Hematopoietic multipotent progenitor cell treated with erythropoietin and hydrocortisone succinate and interleukin-3 and kit ligand, for 15 days (in vitro differentiated cells): ENCODE measurements around the gene ZNF692.

Experiments used
- DNase-seq: peaks from one replicate; pipeline ENCODE4 v3.0.0-alpha.2; 2015; ENCODE audit warnings: low spot score

Gene ZNF692

DNA sequence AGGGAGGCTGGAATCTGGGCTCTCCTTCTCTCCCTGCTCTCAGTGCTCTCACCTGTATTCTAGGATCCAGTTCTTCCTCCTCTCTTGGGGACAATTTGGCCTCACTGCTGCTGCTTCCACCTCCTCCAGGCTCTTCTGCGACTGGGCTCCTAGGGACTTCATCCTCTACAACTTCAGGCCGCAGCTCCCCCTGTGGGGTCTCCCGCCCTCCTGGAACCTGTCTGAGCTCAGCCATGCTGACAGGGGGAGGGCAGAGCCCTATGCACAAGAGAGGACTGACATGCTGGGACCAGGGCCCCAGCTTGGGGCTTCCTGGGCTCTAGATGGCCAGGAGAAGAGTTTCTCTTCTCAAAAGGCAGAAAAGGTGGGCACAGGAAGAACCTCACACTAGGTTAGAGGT is 34.2 kb downstream of the ZNF692 start:
- DNase-seq = no peak

DNA sequence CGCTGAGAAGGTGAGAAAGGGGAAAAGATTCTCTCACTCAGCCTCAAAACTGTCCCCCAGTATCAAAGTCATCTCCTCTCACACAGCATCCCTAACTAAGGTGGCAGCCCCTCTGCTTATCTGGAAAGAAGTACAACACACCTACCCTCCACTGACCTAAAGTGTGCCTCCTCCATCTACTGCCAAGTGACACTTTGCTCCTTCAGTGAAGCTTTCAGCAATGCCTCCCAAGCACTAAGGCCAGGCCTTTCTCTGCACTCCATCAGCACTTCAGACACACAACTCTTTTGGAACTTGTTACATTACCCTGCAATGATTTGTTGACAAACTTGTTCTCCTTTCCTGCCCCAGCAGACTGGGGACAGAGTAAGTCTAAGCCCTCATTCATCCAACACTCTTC is 34.6 kb downstream of the ZNF692 start:
- no peak for DNase-seq

DNA sequence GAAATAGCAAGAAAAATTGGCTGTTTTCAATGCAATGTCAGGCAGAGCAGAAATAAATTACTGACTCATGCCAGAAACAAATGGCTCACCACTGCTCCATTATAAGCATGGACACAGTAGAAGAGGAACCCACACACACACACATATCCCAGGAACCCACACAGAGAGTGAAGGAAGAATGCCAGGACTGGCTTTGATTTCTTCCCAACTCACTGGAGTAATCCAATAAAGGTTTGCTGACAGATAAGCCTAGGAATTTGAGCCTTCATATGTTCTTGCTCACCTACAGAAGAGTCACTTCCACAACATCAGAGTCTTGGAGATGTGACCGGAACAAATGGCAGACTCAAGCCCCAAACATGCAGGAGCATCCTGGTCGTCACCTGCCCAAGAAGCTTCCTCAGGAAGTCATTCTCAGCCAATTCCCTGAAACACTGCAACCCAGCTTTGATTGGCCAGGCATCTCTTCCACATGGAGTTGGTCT is 35.3 kb downstream of the ZNF692 start:
- no peak for DNase-seq

DNA sequence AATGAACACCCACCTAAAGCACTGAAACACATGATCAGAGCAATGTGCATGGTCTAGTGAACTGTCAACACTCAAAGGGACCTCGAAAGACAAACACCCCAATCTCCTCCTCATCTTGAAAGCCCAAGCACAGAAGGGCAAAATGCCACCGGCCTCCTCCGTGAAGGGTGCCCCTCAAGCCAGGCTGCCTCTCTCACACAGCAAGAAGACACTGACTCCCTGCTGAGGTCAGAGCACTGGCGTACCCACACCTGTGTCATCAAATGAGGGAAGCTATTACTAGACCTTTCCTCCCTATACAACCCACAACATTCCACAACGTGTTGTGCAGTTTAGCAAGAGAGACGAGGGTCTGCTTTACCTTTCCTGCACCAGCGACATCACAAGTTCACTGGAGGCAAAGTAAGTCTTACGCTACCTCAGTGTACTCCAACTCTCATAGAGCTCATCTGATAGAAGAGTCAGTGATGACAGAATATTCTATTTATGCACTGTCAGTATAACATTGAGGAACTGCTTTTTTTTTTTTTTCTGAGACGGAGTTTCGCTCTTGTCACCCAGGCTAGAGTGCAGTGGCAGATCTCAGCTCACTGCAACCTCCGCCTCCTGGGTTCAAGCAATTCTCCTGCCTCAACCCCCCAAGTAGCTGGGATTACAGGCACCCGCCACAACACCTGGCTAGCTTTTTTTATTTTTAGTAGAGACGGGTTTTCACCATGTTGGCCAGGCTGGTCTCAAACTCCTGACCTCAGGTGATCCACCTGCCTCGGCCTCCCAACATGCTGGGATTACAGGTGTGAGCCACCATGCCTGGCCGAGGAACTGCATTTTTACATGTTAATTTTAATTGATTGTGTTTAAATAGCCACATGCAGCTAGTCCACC is 36.5 kb downstream of the ZNF692 start:
- no peak for DNase-seq

DNA sequence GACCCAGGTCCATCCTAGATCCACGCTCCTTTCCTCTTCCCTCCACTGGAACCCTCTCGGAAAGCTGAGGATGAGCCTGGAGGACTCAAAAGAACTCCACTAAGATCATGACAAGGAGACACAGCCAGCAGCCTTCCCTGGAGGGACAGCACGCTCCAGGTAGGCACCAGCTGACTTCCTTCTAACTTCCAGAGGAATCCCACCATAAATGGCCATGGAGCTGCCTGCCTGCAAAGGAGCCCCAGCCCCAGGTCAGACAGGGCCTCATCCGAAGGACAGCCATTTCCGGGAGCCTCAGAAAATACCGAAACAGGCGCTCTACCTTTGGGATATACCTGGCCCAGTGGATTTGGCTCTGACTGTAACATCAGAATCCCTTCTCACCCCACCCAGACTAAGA is 37.2 kb downstream of the ZNF692 start:
- no peak for DNase-seq

DNA sequence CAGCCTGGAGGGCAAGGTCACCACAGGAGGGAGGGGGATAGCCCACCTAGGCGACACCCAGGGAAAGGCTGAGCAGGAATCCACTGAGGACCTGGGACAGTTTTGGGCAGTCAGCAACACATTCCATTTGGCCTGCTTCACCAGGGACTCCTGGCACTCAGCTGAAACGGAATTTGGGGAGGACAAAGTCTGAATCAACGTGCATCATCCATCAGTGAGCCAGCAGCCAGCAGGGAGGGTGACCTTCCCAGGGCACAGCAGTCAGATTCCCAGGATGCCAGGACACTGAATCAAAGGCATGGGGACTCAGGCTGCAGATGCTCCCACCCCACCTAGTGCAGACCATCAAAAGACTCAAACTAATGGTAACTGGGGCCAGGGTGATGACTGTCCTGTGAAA is 37.8 kb downstream of the ZNF692 start:
- DNase-seq = no peak

DNA sequence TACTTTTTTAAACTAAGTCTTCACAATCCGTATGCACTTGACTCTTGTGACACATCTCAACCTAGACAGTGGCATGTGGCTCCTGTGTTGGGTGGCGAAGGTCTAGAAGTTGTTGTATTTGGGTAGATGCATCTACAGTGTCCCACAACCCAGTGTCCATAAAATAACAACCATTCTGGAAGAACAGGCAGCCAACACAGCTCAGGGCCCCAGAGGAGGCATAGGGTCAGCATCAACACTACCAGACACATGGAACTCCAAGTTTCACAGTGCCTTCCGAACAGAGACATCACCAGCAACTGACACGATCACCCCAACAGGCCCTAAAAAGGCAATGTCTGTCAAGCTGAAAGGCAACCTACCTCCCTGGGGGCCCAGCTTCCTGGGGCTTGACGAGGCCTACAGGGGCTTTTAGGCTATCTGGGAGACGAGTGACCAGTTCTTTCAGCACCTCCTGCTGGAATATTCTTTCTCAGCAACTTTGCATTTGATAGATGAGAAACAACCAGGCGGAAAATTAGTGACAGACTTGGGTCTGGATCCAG is 38.8 kb downstream of the ZNF692 start:
- no peak for DNase-seq

DNA sequence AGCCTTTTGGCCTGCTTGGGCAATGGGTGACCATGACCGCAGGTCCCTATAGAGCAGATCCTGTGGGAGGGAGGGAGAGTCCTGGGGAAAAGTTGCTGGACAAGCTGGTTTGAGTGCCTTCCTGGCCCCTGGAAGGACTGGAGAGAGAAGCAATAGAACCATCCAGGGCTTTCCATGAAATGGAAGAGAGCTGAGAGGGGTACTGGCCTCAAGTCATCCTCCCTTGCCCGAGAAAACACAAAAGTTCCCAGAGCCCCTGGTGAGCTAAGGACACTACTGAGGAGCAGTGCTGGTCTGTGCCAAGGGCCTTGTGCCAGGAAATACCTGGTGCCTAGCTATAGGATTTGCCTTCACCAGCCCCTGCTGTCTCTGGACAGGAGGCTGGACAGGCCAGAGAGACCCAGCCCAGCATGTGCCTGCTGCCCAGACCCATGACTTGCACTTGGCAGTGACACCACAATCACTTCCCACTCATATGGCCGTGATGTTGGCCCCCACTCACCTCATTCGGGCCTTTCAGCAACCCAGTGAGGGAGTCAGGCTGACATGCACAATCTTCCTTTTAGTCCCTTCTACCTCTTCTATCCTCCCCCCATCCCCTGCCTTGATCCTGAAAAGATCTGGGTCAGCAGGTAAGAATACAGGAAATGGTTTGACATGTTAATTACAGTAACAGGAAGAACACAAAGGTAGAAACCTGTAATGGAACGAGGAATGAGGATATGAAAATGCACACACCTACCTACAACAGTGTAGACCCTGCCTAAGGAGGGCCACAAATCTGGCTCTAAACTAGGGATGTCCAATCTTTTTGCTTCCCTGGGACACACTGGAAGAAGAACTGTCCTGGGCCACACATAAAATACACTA is 40.1 kb downstream of the ZNF692 start:
- no peak for DNase-seq

DNA sequence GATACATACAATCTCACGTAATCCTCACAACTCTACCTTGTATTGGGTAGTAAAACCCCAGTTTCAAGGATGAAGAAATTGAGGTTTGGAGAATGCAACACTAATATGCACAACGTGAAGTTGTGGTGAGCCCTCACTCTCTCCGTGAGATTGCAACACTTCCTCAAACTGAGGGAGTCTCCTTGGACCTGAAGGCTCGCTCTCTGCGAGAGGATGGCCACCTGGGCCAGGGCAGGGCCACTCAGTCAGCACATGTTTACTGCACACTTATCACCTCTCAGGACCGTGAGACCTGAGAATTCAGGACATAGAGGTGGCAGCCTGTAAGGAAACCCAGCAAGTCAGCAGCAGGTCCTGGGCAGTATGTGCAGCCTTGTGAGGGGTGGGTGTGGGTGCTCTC is 41.8 kb downstream of the ZNF692 start:
- DNase-seq = no peak

DNA sequence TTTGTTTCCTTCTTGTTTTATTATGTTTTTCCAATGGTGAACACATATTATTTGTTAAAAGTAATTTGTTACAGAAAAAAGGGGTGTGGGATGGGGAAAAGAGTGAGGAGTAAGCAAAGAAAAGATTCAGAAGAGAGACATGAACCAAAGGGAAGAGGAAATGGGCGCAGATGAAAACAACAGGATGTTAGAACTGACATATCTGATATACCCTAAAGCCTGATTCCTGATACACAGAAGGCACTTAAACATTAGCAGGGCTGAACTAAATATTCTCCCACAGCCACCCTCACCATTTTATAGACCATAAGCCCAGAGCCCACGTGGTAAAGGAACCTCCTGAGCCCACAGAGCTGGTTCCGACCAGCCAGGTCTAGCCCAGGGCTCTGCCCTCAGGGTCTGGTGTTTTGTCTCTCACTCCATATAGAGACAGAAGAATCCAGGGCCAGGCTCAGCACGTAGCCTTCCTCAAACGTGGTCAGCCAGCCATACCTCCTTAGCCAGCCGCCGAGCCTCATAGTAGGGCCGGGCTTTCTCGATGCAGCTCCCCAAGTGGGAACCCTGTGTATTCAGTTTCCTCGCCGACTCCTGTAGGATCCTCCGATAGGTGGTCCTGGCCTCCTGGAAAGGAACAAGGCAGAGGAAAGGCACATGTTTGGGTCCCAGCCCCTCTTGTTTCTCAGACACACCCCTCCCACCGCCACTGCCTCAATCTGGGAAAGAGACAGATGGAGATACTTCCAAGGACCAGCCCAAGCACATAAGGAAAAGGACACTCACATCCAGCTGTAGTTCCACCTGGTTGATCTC is 42.6 kb downstream of the ZNF692 start:
- DNase-seq = no peak

DNA sequence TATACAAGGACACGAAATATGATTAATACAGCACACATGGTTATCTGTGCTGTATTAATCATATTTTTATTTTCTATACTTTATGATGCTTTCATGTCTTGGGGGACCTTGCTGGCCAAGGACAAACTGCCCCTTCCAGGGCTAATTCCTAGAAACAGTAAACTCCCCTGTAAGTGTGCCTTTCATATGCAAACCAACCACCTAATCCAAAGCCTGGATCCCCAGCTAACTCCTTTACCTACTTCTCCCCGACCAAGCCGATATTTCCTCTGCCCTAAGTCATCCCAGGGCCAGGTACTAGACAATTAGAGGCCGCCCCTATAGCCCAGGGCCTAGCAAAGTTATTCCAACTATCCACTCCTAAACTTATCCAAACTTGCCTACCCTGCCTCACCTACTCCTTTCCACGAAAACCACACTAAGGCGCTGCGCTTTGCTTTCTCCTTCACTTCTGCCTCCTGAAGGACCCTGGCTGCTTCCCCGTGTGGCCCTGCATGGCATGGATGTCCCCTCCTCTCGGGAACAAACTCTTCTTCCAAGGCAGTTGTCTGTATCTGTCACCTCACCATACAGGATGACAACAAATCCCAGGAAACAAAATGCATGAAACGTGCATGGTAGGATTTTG is 43.4 kb downstream of the ZNF692 start:
- no peak for DNase-seq

DNA sequence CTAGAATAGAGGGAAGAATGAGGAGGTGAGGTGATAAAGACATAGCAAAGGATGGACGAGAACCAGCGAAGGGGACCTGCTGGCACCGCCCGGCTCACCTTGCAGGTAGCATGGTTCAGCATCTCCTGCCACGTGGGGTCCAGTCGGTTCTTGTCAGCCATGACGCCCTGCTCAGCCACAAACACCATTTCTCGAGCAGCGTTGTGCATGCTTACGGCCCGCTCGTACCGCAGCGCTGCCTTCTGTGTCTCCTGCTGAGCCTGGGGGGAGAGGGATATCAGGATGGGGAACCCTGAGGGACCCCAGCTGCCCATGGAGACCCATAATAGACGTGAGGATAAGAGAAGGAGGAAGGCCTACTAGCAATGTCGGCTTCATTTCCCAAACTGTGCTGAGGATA is 44.5 kb downstream of the ZNF692 start:
- DNase-seq = no peak

DNA sequence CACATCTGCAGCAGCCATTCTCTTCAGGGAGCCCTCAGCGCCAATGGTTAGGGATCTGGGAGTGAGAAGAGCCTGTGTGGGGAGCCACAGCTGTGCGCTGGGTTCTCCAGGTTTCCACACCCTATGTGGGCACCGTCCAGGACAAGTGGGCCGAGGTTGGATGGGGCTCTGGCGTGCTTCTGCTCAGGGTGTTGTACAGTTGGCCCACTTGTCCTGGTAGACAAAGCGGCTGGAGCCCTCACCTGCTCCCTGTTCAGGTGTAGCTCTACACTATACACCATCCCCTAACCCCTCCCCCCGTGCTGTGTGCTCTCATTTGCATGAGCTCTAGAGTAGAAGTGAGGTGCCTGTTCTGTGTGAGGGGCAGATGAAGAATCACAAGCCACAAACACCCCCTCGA is 45.3 kb downstream of the ZNF692 start:
- DNase-seq = no peak

DNA sequence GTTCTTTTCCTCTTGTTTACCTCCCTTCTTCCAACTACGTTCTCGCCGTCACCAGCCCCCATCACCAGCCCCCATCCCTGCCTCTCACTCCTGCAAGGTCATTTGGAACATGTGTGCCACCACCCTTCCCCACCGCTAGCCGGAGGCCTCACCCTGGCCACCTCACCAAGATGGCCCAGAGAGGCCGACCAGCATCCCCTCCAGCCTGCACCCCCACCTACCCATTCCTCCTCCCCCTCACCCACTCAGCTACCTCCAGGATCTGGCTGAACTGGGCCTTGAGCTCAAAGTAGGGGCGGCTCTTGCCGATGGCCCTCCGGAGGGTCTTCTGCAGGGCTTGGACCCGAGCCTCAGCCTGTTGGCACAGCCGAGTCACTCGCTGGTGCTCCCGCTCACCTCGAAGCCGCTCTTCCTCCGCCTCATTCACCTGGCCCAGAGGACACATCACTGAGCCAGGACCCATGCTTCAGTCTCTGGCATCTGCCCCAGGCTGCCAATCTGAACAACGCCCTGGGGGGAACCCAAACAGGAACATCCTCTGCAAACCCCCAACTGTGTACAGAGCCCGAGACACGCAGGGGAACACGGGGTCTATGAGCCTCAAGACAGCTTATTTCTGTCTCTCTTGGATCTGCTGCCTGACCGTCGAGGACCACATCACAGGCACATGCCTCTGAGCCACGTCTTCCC is 46.0 kb downstream of the ZNF692 start:
- no peak for DNase-seq

DNA sequence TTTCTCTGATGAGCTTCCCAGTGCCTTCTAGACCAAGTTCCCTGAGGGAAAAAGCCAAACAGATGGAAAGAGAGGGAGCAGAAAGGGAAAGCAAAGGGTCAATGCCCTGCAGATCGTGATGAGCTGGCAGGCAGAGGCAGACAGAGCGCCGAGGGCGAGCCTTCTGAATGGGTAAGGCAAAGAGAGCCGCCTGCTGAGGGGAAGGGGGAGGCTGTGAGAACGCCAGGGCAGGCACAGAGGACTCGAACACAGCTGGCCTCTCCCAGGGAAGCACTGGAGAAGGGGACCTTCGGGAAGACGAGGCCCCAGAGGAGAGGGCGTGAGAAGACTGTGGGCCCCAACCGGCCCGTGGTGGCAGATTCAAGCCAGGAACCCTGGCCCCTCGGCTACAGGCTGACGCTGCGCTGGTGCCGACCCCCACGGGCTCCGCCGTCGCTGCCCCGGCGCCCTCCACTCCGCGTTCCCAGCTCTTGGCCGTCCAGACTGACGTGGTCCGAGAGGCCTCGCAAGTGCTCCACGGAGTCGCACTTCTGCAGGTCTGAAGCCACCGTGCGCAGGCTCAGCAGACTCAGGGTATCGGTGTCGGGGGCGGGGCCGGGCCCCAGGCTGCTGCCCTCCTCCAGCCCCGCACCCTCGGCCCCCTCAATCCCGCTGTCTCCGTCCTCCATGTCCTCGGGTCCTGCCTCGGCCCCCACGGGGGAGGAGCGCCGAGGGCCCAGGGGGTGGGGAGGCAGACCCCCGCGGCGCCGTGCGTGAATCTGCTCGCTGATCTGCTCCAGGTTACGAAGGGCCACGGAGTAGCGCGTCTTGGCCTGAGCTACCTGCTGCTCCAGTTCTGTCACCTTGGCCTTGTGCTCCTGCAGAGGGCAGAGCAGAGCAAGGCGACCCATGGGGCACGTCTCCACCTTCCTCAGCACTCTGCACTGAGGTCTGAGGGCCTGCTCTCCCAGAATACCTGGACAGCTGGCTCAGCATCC is 47.1 kb downstream of the ZNF692 start:
- DNase-seq = no peak

DNA sequence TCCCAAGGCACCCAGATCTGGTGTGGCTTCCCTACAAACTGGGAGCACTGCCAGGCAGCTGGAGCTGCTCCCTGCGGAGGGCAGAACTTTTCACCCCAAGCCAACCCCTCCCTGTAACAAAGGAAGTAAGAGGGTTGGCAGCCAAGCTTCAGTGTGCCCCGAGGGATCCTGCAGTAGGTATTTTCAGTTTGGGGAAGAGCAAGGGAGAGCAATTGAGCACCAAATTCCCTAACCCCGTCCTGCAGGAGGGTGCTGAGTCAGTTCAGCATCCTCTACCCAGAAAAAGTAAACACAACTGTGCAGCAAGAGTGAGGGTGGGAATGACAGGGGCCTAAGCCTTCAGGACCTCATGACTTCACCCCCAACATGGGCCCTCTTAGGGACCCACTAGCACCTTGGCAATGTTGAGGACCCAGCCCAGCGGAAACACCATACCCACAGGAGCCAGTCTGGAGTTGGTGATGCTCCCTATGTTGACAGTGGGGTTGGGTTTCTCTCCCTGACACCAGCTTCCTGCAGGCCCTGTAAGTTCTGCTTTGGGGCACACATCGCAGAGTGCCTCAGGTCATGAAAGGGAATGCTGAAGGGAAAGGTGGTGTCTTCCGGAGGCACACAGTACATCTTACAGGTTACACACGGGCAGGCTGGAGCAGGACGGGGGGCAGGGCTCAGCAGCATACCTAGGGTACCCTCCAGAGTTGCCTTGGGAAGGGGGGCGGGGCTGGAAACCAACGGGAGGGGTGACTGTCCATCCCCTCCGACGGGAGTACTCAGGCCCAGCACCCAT is 48.0 kb downstream of the ZNF692 start:
- DNase-seq = no peak

DNA sequence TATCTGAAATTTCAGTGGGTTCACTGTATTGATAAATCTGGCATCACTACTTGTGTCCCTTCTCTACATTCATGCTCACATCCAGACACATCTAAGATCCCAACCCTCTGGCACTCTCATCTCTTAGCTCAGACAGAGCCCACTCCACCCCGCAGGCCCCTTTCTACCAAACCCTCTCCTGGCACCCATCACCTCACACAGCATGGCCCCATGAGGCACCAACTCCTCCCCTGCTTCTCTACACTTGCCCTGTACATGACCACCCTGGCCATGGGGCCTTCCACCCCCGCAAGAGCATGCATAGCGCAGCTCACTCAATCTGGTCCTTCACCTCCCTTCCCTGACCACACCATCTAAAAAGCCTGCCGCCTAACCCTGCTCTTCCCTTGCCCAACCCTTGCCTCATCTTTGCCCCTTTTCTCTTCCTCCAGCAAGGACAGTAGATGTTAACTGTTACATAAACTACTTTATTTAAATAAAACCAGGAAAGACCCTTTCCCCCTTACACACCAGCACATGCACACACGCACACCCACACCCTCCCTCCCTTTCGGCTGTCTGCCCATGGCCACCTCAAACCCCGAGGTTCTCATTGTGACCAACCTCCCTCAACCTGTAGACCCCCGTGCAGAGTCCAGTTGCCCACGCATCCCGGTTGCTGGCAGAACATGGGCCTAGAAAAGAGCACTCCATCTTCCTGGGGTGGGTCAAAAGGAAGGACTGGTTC is 48.7 kb downstream of the ZNF692 start:
- DNase-seq = no peak

DNA sequence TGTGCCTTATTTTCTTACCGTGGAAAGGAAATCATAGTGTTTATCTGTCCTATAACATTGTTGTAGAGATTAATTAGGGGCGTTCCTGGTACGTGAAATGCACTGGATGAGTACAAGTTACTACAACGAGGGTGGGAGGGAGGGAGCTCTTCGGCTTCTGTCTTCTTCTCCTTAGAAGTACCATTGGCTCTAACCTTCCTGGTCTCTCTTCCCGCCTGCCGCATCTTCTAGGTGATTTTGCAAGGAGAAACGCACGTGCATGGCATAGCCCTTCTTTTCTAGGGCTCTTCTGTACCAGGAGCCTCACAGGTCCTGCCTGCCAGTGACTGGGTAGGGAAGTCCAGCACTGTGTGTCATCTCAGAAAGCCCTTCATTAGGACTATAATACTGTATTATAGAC is 50.0 kb downstream of the ZNF692 start:
- no peak for DNase-seq
